Measurements from ENCODE around the gene KCNC2. TPM values are rescaled to one million over a fixed set of nuclear protein-coding genes. Genes with fewer than 3 reads are reported as not detected.

KCNC2 gene
- polyA plus RNA-seq, 1 donor = 0.42 TPM

GRCh38 chr12:75081305-75081704 lies 128.3 kb downstream of the KCNC2 start:
- 11% methylated on average over 1 of the region's 2 CpGs for WGBS (ENCODE audit: insufficient coverage, low lambda C conversion rate)
- H3K36me3 ChIP-seq (ENCODE audit: control insufficient read depth, insufficient read depth, low read length) = no peaks in the 10 kb centered on the region
- H3K9me3 ChIP-seq (ENCODE audit: control insufficient read depth, low read depth, low read length) = no peaks in the 10 kb centered on the region
- no peaks in the 10 kb centered on the region for H3K27me3 ChIP-seq (ENCODE audit: control insufficient read depth, insufficient read depth, low read length)
- no peaks in the 10 kb centered on the region for H3K4me1 ChIP-seq (ENCODE audit: control insufficient read depth, insufficient read depth, low read length)
- no peak overlapping the region for H3K4me3 ChIP-seq (ENCODE audit: low read length)
- DNase-seq = no peak
- H3K27ac ChIP-seq (ENCODE audit: low read length) = no peak overlapping the region

GRCh38 chr12:75080582-75080981 lies 129.1 kb downstream of the KCNC2 start:
- H3K36me3 ChIP-seq (ENCODE audit: control insufficient read depth, insufficient read depth, low read length) = no peaks in the 10 kb centered on the region
- H3K27me3 ChIP-seq (ENCODE audit: control insufficient read depth, insufficient read depth, low read length) = no peaks in the 10 kb centered on the region
- no peaks in the 10 kb centered on the region for H3K4me1 ChIP-seq (ENCODE audit: control insufficient read depth, insufficient read depth, low read length)
- no peak overlapping the region for H3K4me3 ChIP-seq (ENCODE audit: low read length)
- DNase-seq = no peak
- 76% methylated on average over 2 of the region's 4 CpGs for WGBS (ENCODE audit: insufficient coverage, low lambda C conversion rate)
- H3K9me3 ChIP-seq (ENCODE audit: control insufficient read depth, low read depth, low read length) = no peaks in the 10 kb centered on the region
- no peak overlapping the region for H3K27ac ChIP-seq (ENCODE audit: low read length)

GRCh38 chr12:75065482-75065881 lies 144.2 kb downstream of the KCNC2 start:
- Histone ChIP-seq H3K4me3 (ENCODE audit: low read length) (no peak overlapping the region), H3K4me1 (ENCODE audit: control insufficient read depth, insufficient read depth, low read length) (no peaks in the 10 kb centered on the region), H3K9me3 (ENCODE audit: control insufficient read depth, low read depth, low read length) (no peaks in the 10 kb centered on the region), H3K36me3 (ENCODE audit: control insufficient read depth, insufficient read depth, low read length) (no peaks in the 10 kb centered on the region), H3K27ac (ENCODE audit: low read length) (no peak overlapping the region), H3K27me3 (ENCODE audit: control insufficient read depth, insufficient read depth, low read length) (no peaks in the 10 kb centered on the region)
- 100% methylated on average over 1 of the region's 2 CpGs for WGBS (ENCODE audit: insufficient coverage, low lambda C conversion rate)
- DNase-seq = no peak

- Histone ChIP-seq H3K4me1 (ENCODE audit: control insufficient read depth, insufficient read depth, low read length) (no peaks in the 10 kb centered on the region), H3K36me3 (ENCODE audit: control insufficient read depth, insufficient read depth, low read length) (no peaks in the 10 kb centered on the region), H3K27me3 (ENCODE audit: control insufficient read depth, insufficient read depth, low read length) (no peaks in the 10 kb centered on the region), H3K9me3 (ENCODE audit: control insufficient read depth, low read depth, low read length) (no peaks in the 10 kb centered on the region), H3K4me3 (ENCODE audit: low read length) (no peak overlapping the region), H3K27ac (ENCODE audit: low read length) (no peak overlapping the region)
- no peak for DNase-seq
- WGBS (ENCODE audit: insufficient coverage, low lambda C conversion rate) = 60% methylated on average over 1 of the region's 2 CpGs
Measured at GRCh38 chr12:75062691-75063090, 146.9 kb downstream of the KCNC2 start.

- Histone ChIP-seq H3K4me3 (ENCODE audit: low read length) (no peak overlapping the region), H3K27me3 (ENCODE audit: control insufficient read depth, insufficient read depth, low read length) (no peaks in the 10 kb centered on the region), H3K27ac (ENCODE audit: low read length) (no peak overlapping the region), H3K36me3 (ENCODE audit: control insufficient read depth, insufficient read depth, low read length) (no peaks in the 10 kb centered on the region), H3K4me1 (ENCODE audit: control insufficient read depth, insufficient read depth, low read length) (no peaks in the 10 kb centered on the region), H3K9me3 (ENCODE audit: control insufficient read depth, low read depth, low read length) (no peaks in the 10 kb centered on the region)
- no peak for DNase-seq
Measured at GRCh38 chr12:75058228-75058627, 151.4 kb downstream of the KCNC2 start.

- DNase-seq = no peak
- Histone ChIP-seq H3K4me1 (ENCODE audit: control insufficient read depth, insufficient read depth, low read length) (no peaks in the 10 kb centered on the region), H3K4me3 (ENCODE audit: low read length) (no peak overlapping the region), H3K27ac (ENCODE audit: low read length) (no peak overlapping the region), H3K9me3 (ENCODE audit: control insufficient read depth, low read depth, low read length) (no peaks in the 10 kb centered on the region), H3K36me3 (ENCODE audit: control insufficient read depth, insufficient read depth, low read length) (no peaks in the 10 kb centered on the region), H3K27me3 (ENCODE audit: control insufficient read depth, insufficient read depth, low read length) (no peaks in the 10 kb centered on the region)
- no CpG with 5 or more reads among the region's 2 CpGs for WGBS (ENCODE audit: insufficient coverage, low lambda C conversion rate)
Measured at GRCh38 chr12:75048767-75049166, 160.9 kb downstream of the KCNC2 start.

- no peaks in the 10 kb centered on the region for H3K27me3 ChIP-seq (ENCODE audit: control insufficient read depth, insufficient read depth, low read length)
- WGBS (ENCODE audit: insufficient coverage, low lambda C conversion rate) = 93% methylated on average over 3 of the region's 10 CpGs
- no peak for DNase-seq
Measured at GRCh38 chr12:75047885-75048525, 161.6 kb downstream of the KCNC2 start.

GRCh38 chr12:75042125-75042524 lies 167.5 kb downstream of the KCNC2 start:
- no peaks in the 10 kb centered on the region for H3K36me3 ChIP-seq (ENCODE audit: control insufficient read depth, insufficient read depth, low read length)
- no peaks in the 10 kb centered on the region for H3K4me1 ChIP-seq (ENCODE audit: control insufficient read depth, insufficient read depth, low read length)
- no peak for DNase-seq
- H3K27ac ChIP-seq (ENCODE audit: low read length) = no peak overlapping the region
- H3K27me3 ChIP-seq (ENCODE audit: control insufficient read depth, insufficient read depth, low read length) = no peaks in the 10 kb centered on the region
- H3K9me3 ChIP-seq (ENCODE audit: control insufficient read depth, low read depth, low read length) = no peaks in the 10 kb centered on the region
- WGBS (ENCODE audit: insufficient coverage, low lambda C conversion rate) = no CpG with 5 or more reads among the region's 2 CpGs
- H3K4me3 ChIP-seq (ENCODE audit: low read length) = no peak overlapping the region

More at GRCh38 chr12:75047885-75048525, 161.6 kb downstream of the KCNC2 start:
- no peaks in the 10 kb centered on the region for H3K4me1 ChIP-seq (ENCODE audit: control insufficient read depth, insufficient read depth, low read length)
- H3K4me3 ChIP-seq (ENCODE audit: low read length) = no peak overlapping the region
- H3K36me3 ChIP-seq (ENCODE audit: control insufficient read depth, insufficient read depth, low read length) = no peaks in the 10 kb centered on the region
- H3K9me3 ChIP-seq (ENCODE audit: control insufficient read depth, low read depth, low read length) = no peaks in the 10 kb centered on the region
- H3K27ac ChIP-seq (ENCODE audit: low read length) = no peak overlapping the region

GRCh38 chr12:75041472-75041871 lies 168.2 kb downstream of the KCNC2 start:
- no peaks in the 10 kb centered on the region for H3K36me3 ChIP-seq (ENCODE audit: control insufficient read depth, insufficient read depth, low read length)
- WGBS (ENCODE audit: insufficient coverage, low lambda C conversion rate) = 68% methylated on average over 3 of the region's 4 CpGs
- no peak for DNase-seq
- no peaks in the 10 kb centered on the region for H3K4me1 ChIP-seq (ENCODE audit: control insufficient read depth, insufficient read depth, low read length)
- no peaks in the 10 kb centered on the region for H3K27me3 ChIP-seq (ENCODE audit: control insufficient read depth, insufficient read depth, low read length)
- H3K27ac ChIP-seq (ENCODE audit: low read length) = no peak overlapping the region
- H3K9me3 ChIP-seq (ENCODE audit: control insufficient read depth, low read depth, low read length) = no peaks in the 10 kb centered on the region
- H3K4me3 ChIP-seq (ENCODE audit: low read length) = no peak overlapping the region

- Histone ChIP-seq H3K9me3 (ENCODE audit: control insufficient read depth, low read depth, low read length) (peaks cover 14% of the 10 kb centered on the region), H3K36me3 (ENCODE audit: control insufficient read depth, insufficient read depth, low read length) (no peaks in the 10 kb centered on the region), H3K4me3 (ENCODE audit: low read length) (no peak overlapping the region), H3K27ac (ENCODE audit: low read length) (no peak overlapping the region), H3K4me1 (ENCODE audit: control insufficient read depth, insufficient read depth, low read length) (no peaks in the 10 kb centered on the region), H3K27me3 (ENCODE audit: control insufficient read depth, insufficient read depth, low read length) (no peaks in the 10 kb centered on the region)
- no CpG with 5 or more reads among the region's 9 CpGs for WGBS (ENCODE audit: insufficient coverage, low lambda C conversion rate)
- DNase-seq = no peak
Measured at GRCh38 chr12:75020068-75020557, 189.5 kb downstream of the KCNC2 start.

- no peak for DNase-seq
- H3K27me3 ChIP-seq (ENCODE audit: control insufficient read depth, insufficient read depth, low read length) = no peaks in the 10 kb centered on the region
- no peaks in the 10 kb centered on the region for H3K4me1 ChIP-seq (ENCODE audit: control insufficient read depth, insufficient read depth, low read length)
- H3K4me3 ChIP-seq (ENCODE audit: low read length) = no peak overlapping the region
- H3K27ac ChIP-seq (ENCODE audit: low read length) = no peak overlapping the region
- 100% methylated on average over 1 of the region's 4 CpGs for WGBS (ENCODE audit: insufficient coverage, low lambda C conversion rate)
- H3K36me3 ChIP-seq (ENCODE audit: control insufficient read depth, insufficient read depth, low read length) = no peaks in the 10 kb centered on the region
- no peaks in the 10 kb centered on the region for H3K9me3 ChIP-seq (ENCODE audit: control insufficient read depth, low read depth, low read length)
Measured at GRCh38 chr12:75011120-75011519, 198.5 kb downstream of the KCNC2 start.
